DND-41 (cell line): ENCODE measurements around the gene MINDY4B.

Experiments
- ATAC-seq: fragments of 200-7000 bp; cut with Tn5 transposase; 3 replicates; pipeline ENCODE4 v1.9.1; 2021; ENCODE audit warnings: low read depth; ENCODE audit not compliant: insufficient read depth
- DNase-seq: peaks from one replicate; pipeline ENCODE4 v3.0.0-alpha.2; 2020
- H2AFZ ChIP-seq: 2 replicates; pipeline ENCODE4 v1.6.0; 2012; ENCODE audit warnings: low read depth, low read length
- H3K27ac ChIP-seq: 2 replicates; pipeline ENCODE4 v1.5.1; 2012; ENCODE audit warnings: low read length, inconsistent platforms
- H3K27me3 ChIP-seq: fragments of 200-600 bp; sonication (generic); 2 replicates; pipeline ENCODE4 v1.6.0; 2012; ENCODE audit warnings: low read length, mild to moderate bottlenecking, inconsistent platforms; ENCODE audit not compliant: insufficient read depth, poor library complexity
- H3K36me3 ChIP-seq: 2 replicates; pipeline ENCODE4 v1.5.1; 2012; ENCODE audit warnings: low read length, inconsistent platforms; ENCODE audit not compliant: insufficient read depth
- H3K4me1 ChIP-seq: 2 replicates; pipeline ENCODE4 v1.5.1; 2012; ENCODE audit warnings: mild to moderate bottlenecking, low read length; ENCODE audit not compliant: insufficient read depth
- H3K4me2 ChIP-seq: 2 replicates; pipeline ENCODE4 v1.6.0; 2012; ENCODE audit warnings: mild to moderate bottlenecking, moderate library complexity, low read length, inconsistent platforms; ENCODE audit not compliant: insufficient read depth
- H3K4me3 ChIP-seq, 2 experiments: fragments of 200-600 bp in 1 of 2; shearing (Covaris generic) in 1 of 2; 2 replicates each; pipeline ENCODE4 v1.5.1; 2012 to 2016; ENCODE audit warnings: inconsistent platforms in 2 of 2, low read length in 2 of 2, mild to moderate bottlenecking in 2 of 2, low read depth in 1 of 2, moderate library complexity in 1 of 2
- H3K79me2 ChIP-seq: 2 replicates; pipeline ENCODE4 v1.6.0; 2012; ENCODE audit warnings: low read length, inconsistent platforms; ENCODE audit not compliant: insufficient read depth
- H3K9ac ChIP-seq: 2 replicates; pipeline ENCODE4 v1.6.0; 2012; ENCODE audit warnings: low read depth, mild to moderate bottlenecking, inconsistent platforms, low read length, moderate library complexity
- H3K9me3 ChIP-seq: 2 replicates; pipeline ENCODE4 v1.5.1; 2012; ENCODE audit warnings: low read length, moderate library complexity, mild to moderate bottlenecking, inconsistent platforms; ENCODE audit not compliant: insufficient read depth, severe bottlenecking
- H4K20me1 ChIP-seq: 2 replicates; pipeline ENCODE4 v1.6.0; 2012; ENCODE audit warnings: low read length; ENCODE audit not compliant: insufficient read depth
- EZH2 ChIP-seq: IDR thresholded peaks from 3 replicates; pipeline ENCODE4 v1.6.1; 2012; ENCODE audit warnings: borderline replicate concordance, low read depth, mild to moderate bottlenecking, moderate library complexity, low read length, inconsistent platforms; ENCODE audit not compliant: severe bottlenecking
- TF ChIP-seq, protein P1 (sequence below): IDR thresholded peaks from 2 replicates; pipeline ENCODE4 v1.5.1; 2012; ENCODE audit warnings: borderline replicate concordance, low read length, moderate library complexity, mild to moderate bottlenecking; ENCODE audit not compliant: poor library complexity, severe bottlenecking; ENCODE audit errors: extremely low read depth

Gene MINDY4B

DNA sequence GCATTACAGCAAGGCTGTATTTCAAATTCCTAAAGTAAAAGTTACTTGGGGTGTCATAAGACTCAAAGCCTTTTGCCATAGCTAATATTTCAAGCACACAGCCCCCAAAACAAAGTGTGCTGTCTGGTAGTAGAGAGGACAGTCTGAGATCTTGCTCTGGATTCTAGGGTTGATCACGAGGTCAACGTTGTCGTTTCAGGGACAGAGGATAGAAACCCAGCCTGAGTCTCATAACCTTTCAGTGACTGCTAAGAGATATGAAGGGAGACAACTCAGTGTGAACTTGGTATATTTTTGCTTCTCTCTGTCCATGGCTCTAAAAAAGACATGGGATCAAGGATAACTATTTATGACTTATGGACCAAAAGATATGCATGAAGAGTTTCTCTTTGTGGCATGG, 25.6 kb upstream of the MINDY4B start:
- Histone ChIP-seq H3K4me1 (no peaks in the 10 kb centered on the region), H3K4me2 (no peak overlapping the region)
- TF ChIP-seq, protein P1, sequence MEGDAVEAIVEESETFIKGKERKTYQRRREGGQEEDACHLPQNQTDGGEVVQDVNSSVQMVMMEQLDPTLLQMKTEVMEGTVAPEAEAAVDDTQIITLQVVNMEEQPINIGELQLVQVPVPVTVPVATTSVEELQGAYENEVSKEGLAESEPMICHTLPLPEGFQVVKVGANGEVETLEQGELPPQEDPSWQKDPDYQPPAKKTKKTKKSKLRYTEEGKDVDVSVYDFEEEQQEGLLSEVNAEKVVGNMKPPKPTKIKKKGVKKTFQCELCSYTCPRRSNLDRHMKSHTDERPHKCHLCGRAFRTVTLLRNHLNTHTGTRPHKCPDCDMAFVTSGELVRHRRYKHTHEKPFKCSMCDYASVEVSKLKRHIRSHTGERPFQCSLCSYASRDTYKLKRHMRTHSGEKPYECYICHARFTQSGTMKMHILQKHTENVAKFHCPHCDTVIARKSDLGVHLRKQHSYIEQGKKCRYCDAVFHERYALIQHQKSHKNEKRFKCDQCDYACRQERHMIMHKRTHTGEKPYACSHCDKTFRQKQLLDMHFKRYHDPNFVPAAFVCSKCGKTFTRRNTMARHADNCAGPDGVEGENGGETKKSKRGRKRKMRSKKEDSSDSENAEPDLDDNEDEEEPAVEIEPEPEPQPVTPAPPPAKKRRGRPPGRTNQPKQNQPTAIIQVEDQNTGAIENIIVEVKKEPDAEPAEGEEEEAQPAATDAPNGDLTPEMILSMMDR = no peak
- no peak for TF ChIP-seq EZH2

DNA sequence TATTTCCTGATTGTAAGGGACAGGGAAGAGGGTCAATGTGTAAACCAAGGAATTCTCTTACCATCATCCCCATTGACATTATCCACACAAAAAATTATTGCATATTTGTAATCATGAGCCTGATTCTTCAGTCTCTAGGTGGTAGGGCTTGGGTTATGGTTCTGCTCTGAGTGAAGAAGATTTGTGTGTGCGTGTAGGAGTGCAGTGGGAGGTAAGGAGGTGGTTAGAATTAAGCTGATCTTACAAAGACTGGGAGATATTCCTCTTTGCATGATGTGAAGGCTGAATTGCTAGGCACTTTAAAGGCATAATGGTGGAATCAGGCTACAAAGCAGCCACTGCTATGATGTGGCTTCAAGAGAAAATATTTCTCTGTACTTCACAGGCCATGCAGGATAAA, 23.0 kb upstream of the MINDY4B start:
- H3K4me2 ChIP-seq = no peak overlapping the region
- no peaks in the 10 kb centered on the region for H3K36me3 ChIP-seq
- no peak overlapping the region for H3K9ac ChIP-seq
- H4K20me1 ChIP-seq = 0 out of 2 replicates have a peak, but pooled peaks cover 4% of the 10 kb centered on the region
- ATAC-seq = no peak
- no peaks in the 10 kb centered on the region for H3K4me1 ChIP-seq
- no peak for DNase-seq
- no peak overlapping the region for H3K4me3 ChIP-seq
- peaks cover 44% of the 10 kb centered on the region for H3K27me3 ChIP-seq
- H3K79me2 ChIP-seq = no peaks in the 10 kb centered on the region
- no peaks in the 10 kb centered on the region for H3K9me3 ChIP-seq
- H3K27ac ChIP-seq = no peak overlapping the region
- TF ChIP-seq EZH2 = no peak
- TF ChIP-seq, protein P1 = no peak
- no peak overlapping the region for H2AFZ ChIP-seq

More for the DNA sequence above, 25.6 kb upstream of the MINDY4B start:
- H3K4me3 ChIP-seq = no peak overlapping the region
- H3K9ac ChIP-seq = no peak overlapping the region
- peaks cover 34% of the 10 kb centered on the region for H3K27me3 ChIP-seq
- no peak overlapping the region for H2AFZ ChIP-seq
- ATAC-seq = no peak
- H3K9me3 ChIP-seq = no peaks in the 10 kb centered on the region
- no peaks in the 10 kb centered on the region for H3K79me2 ChIP-seq
- H4K20me1 ChIP-seq = no peaks in the 10 kb centered on the region
- no peak for DNase-seq
- H3K27ac ChIP-seq = no peak overlapping the region
- no peaks in the 10 kb centered on the region for H3K36me3 ChIP-seq

DNA sequence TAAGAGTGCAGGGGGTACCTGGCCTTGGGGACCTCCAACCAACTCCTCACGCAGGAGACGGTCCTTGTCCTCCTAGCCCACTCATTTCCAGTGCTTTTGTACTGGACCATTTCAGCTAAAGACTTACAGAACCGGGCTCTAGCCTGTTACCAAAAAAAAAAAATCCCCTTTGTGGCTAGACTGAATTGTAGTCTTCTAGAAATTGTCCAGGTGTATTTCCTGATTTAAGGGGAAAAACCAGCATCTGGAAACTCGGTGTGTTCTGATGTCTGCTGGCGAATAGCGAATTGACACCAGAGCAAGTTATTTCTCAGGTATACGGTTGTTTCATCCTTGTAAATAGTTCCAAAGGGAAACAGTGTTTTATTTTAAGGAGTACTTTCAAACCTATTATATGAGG, 21.1 kb upstream of the MINDY4B start:
- no peak for DNase-seq
- Histone ChIP-seq H3K4me1 (no peaks in the 10 kb centered on the region), H4K20me1 (0 out of 2 replicates have a peak, but pooled peaks cover 4% of the 10 kb centered on the region), H3K9ac (no peak overlapping the region), H3K79me2 (no peaks in the 10 kb centered on the region), H3K27ac (no peak overlapping the region), H3K4me2 (no peak overlapping the region), H3K27me3 (peaks cover 36% of the 10 kb centered on the region), H3K36me3 (no peaks in the 10 kb centered on the region), H3K9me3 (no peaks in the 10 kb centered on the region), H3K4me3 (no peak overlapping the region), H2AFZ (no peak overlapping the region)
- ATAC-seq = no peak
- TF ChIP-seq, protein P1 = no peak
- TF ChIP-seq EZH2 = no peak

DNA sequence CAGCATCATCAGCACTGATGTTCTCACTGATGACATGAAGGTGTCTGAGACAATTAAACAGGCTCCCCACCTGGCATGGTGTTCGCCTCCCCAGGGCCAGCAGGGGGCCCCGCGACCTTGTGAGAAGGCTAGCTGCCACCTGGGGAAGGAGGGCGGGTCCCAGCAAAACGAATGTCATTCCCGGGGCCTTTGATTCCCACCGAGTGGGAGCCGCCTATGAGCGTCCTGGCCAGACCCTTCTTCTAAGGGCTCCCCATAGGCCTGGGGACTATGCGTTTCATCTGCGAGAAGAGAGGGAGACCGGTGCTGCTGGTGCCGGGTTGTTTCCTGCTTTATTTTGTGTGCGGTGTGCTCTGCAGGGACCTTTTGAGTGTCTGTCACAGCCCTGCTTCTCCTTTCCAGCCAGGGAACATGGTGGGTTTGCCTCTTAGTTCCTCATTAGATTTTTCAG, 20.5 kb upstream of the MINDY4B start:
- no peaks in the 10 kb centered on the region for H3K9me3 ChIP-seq
- H4K20me1 ChIP-seq = 0 out of 2 replicates have a peak, but pooled peaks cover 4% of the 10 kb centered on the region
- DNase-seq = peak; percentile 55
- no peak overlapping the region for H3K9ac ChIP-seq
- peaks cover 35% of the 10 kb centered on the region for H3K27me3 ChIP-seq
- H3K4me2 ChIP-seq = no peak overlapping the region
- no peak overlapping the region for H3K27ac ChIP-seq
- no peak for TF ChIP-seq EZH2
- TF ChIP-seq, protein P1 = peak; percentile 77
- no peaks in the 10 kb centered on the region for H3K4me1 ChIP-seq
- H3K36me3 ChIP-seq = no peaks in the 10 kb centered on the region
- no peak overlapping the region for H3K4me3 ChIP-seq
- ATAC-seq = peak; percentile 93
- H2AFZ ChIP-seq = no peak overlapping the region
- H3K79me2 ChIP-seq = no peaks in the 10 kb centered on the region
